WI38 (cell line): ENCODE results near the gene SPAG16.

Experiments used
- H3K4me3 ChIP-seq: 2 replicates; pipeline ENCODE4 v1.5.1; 2011; ENCODE audit warnings: low read depth, mild to moderate bottlenecking, control low read depth, low read length
- TF ChIP-seq, protein P1 (sequence below): IDR thresholded peaks from 2 replicates; pipeline ENCODE4 v1.5.1; 2012; ENCODE audit warnings: low read depth, mild to moderate bottlenecking, control low read depth, low read length

Gene SPAG16

DNA sequence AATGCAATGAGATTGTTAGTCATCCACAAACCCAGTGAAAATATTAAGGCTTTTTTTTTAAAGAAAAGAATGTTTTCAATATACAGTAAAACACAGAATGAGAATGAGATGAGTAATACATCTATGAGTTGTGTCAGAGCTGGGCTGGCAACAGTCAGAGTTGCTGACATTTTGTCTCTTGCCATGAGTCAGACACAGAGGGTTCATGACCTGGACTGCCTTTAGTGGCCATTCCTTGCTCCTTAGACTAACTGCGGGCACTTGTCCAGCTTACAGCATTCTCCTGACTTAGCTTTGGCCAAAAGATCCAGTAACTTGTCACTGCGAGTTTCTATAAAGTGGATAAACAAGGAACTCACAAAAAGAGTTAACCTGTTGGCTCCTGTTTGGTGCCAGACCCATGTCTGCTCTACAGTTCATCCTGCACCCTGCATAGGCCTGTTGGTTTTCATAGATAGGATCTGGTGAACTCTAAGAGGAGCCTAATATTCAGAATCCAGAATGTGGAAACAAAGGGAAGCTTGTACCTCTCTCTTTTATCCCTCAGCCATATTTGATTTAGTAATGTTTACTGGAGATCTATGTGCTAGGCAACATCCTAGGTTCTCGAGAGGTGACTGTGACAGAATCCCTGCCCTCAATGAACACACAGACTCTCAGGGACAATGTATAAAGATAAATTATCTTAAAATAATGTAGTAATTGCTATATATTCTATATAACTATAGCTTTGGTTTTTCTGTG is 735.1 kb downstream of the SPAG16 start:
- TF ChIP-seq, protein P1, sequence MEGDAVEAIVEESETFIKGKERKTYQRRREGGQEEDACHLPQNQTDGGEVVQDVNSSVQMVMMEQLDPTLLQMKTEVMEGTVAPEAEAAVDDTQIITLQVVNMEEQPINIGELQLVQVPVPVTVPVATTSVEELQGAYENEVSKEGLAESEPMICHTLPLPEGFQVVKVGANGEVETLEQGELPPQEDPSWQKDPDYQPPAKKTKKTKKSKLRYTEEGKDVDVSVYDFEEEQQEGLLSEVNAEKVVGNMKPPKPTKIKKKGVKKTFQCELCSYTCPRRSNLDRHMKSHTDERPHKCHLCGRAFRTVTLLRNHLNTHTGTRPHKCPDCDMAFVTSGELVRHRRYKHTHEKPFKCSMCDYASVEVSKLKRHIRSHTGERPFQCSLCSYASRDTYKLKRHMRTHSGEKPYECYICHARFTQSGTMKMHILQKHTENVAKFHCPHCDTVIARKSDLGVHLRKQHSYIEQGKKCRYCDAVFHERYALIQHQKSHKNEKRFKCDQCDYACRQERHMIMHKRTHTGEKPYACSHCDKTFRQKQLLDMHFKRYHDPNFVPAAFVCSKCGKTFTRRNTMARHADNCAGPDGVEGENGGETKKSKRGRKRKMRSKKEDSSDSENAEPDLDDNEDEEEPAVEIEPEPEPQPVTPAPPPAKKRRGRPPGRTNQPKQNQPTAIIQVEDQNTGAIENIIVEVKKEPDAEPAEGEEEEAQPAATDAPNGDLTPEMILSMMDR: no peak
- H3K4me3 ChIP-seq: no peak overlapping the region

DNA sequence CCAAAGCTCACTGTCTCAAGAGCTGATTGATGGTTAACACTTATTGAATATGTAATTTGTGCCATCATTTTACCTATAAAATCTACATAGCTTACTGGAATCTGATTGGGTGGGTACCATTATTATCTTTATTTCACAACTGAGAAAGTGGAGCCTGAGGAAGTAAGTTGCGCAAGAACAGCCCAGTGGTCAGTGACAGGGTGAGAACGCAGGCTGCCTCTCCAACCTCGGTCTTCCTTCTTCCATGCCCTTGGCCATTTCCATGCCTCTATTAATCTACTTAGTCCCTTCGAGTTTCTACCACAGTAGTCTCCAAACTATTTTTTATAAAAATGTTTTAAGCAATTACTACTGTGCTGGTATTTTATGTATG is 735.7 kb downstream of the SPAG16 start:
- H3K4me3 ChIP-seq: no peak overlapping the region
- TF ChIP-seq, protein P1: no peak

DNA sequence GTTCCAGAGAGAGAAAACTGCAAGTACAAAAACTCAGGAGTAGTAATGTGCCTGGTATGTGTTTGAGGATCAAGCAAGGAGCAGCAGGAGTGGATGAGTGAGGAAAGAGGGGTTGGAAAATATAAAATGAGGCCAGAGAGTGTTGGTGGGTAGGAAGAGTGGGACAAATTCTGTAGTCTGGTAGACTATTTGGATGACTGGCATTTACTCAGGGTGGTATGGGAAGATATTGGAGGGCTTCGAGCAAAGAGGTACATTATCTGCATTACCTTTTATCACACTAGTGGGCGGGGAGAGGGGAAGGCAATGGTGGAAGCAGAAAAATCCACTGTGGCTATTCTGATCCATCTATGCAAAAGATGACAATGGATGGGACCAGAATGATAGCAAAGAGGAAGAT is 744.9 kb downstream of the SPAG16 start:
- H3K4me3 ChIP-seq: no peak overlapping the region
- TF ChIP-seq, protein P1: no peak

DNA sequence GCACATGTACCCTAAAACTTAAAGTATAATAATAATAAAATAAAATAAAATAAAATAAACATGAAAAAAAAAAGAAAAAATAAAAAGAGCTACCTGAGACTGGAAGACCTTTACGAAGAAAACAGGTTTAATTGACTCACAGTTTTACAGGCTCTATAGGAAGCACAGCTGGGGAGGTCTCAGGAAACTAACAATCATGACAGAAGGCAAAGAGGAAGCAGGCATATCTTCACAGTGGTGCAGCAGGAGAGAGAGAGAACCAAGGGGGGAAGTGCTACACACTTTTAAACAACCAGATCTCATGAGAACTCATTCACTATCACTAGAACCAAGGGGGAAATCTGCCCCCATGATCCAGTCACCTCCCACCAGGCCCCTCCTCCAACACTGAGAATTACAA is 747.3 kb downstream of the SPAG16 start:
- TF ChIP-seq, protein P1: no peak
- H3K4me3 ChIP-seq: no peak overlapping the region

DNA sequence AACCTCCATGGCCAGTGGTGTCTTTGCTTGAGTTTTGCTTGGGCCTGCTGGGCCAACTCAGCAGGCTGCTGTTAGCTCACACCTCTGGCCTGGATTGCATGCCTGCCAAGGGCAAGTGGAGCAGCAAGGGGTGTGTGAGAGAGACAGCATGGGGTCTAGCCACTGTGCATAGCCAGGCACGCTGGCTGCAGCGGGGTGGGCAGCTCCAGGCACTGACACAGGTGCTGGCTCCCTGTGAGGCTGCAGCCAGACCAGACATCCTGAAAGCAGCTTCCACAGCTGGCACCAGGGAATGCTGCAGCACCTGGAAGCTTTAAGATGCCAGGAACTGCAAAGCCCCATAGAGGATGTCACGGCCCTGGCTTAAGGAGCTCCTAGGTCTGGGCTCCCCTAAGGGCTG is 750.2 kb downstream of the SPAG16 start:
- H3K4me3 ChIP-seq: no peak overlapping the region
- TF ChIP-seq, protein P1: no peak

DNA sequence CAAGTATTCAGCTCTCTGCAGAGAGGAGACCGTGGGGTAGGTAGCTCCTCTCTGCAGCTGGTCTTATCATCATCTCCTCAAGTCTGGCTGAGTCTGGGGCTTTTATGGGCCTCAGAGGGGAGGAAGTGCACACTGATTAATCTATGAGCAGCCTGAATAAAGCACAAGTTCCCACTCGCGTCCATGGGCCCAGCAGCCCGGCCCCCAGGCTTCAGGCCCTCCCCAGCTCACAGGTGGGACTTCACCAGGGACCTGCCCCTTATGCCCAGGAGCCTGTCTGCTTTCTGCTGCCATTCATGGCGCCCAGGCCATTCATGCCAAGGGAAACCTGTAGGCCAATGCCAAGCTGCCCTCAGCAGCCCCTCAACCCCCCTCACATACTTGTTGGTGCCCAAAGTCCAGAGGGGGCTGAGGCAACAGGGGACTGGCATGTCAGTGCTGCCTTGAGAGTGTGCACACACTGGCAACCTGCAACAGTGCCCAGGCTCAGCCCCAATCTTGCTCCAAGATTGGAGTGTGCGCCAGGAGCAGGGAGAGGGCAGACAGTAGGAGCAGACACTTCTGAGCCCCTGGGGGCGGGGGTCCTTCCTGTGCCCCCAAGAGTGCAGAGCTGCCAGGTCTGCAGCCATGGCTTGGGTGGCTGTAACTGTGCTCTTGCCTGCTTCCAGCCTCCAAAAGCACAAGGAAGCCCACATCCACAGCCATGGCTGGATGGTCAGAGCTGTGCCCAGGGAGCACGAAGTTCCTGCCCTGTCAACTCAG is 751.0 kb downstream of the SPAG16 start:
- no peak overlapping the region for H3K4me3 ChIP-seq
- TF ChIP-seq, protein P1: no peak

DNA sequence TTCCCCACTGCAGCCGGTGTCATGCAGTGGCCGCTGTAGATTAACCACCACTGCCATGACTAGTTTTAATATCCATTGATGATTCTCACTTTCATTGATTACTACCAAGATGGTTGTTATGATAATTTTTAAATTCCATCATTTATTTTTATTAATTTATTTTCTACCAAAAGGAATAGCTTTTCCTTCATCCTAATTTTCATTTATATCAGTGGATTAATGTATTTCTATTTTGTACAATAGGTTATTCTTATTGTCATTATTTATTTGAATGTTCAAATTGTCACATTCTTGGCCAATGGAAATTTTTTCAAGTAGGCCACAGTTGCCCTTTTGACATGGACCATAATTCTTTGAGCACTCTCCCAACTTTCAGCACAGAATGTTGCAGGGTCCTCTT is 751.7 kb downstream of the SPAG16 start:
- TF ChIP-seq, protein P1: no peak

More for the DNA sequence above, 751.7 kb downstream of the SPAG16 start:
- H3K4me3 ChIP-seq: no peak overlapping the region
